ENCODE data around the gene HOPX.
A peak's percentile ranks its signal among the peaks of the same experiment; 100 is the strongest.
"Not testable (repeated sequence)": the region's sequence is repeated elsewhere in the genome, so short reads cannot be mapped to it uniquely, and the experiment has no call there.

HOPX gene

DNA sequence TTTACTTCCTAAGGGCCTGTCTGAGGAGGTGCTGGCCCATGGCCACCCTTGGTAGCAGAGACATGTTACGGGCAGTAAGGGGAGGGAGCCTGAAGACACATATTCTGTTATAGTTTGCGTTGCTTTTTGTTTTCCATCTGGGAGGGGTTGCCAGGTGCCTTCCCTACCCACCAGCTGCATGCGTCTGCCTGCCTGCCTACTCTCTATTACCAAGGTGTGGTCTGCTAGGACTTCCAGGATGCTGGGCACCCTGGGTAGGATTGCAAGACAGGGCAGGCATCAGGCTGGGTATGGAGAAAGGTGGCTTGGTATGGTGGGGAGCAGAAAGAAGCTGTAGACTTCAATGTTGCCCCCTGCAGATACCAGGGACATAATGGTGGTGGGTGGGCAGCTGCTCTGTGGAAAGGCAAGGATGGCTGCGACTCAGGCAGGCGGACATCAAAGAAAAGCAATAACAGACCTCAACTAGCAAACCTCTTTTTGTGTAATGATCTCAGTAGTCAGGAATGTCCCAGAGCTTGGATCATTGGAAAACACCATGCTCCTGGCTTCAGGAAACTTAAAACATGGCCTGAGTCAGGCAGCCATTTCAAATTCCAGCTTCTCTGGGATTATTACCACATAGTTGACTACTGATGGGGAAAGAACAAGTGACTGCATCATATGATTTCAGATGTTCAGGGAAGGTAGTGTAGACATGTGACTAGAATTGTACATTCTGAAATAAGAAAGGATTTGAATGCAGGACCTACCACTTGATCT lies 67.8 kb downstream of the HOPX start:
- TF ChIP-seq, protein P1, sequence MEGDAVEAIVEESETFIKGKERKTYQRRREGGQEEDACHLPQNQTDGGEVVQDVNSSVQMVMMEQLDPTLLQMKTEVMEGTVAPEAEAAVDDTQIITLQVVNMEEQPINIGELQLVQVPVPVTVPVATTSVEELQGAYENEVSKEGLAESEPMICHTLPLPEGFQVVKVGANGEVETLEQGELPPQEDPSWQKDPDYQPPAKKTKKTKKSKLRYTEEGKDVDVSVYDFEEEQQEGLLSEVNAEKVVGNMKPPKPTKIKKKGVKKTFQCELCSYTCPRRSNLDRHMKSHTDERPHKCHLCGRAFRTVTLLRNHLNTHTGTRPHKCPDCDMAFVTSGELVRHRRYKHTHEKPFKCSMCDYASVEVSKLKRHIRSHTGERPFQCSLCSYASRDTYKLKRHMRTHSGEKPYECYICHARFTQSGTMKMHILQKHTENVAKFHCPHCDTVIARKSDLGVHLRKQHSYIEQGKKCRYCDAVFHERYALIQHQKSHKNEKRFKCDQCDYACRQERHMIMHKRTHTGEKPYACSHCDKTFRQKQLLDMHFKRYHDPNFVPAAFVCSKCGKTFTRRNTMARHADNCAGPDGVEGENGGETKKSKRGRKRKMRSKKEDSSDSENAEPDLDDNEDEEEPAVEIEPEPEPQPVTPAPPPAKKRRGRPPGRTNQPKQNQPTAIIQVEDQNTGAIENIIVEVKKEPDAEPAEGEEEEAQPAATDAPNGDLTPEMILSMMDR (IDR thresholded peaks at IDR 0.05; ENCODE audit: control insufficient read depth, insufficient read depth, low read depth, low read length, missing control alignments): no peak
- no peak overlapping the region for H3K4me3 ChIP-seq (ENCODE audit: control insufficient read depth, low read depth, low read length)
- DNase-seq (ENCODE audit: low read depth): peak; percentile 23

DNA sequence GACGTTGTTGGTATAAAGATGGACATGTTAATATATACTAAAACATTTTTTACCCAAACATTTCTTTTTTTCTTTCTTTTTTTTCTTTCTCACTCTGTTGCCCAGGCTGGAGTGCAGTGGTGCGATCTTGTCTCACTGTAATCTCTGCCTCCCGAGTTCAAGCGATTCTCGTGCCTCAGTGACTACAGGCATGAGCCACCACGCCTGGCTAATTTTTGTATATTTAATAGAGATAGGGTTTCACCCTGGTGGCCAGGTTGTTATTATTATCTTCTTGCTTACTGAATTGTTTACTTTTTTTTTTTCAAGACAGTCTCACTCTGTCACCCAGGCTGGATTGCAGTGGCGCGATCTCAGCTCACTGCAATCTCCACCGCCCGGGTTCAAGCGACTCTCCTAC lies 68.8 kb downstream of the HOPX start:
- TF ChIP-seq, protein P1 (IDR thresholded peaks at IDR 0.05; ENCODE audit: control insufficient read depth, insufficient read depth, low read depth, low read length, missing control alignments): no peak
- H3K4me3 ChIP-seq (ENCODE audit: control insufficient read depth, low read depth, low read length): no peak overlapping the region
- no peak for DNase-seq (ENCODE audit: low read depth)

DNA sequence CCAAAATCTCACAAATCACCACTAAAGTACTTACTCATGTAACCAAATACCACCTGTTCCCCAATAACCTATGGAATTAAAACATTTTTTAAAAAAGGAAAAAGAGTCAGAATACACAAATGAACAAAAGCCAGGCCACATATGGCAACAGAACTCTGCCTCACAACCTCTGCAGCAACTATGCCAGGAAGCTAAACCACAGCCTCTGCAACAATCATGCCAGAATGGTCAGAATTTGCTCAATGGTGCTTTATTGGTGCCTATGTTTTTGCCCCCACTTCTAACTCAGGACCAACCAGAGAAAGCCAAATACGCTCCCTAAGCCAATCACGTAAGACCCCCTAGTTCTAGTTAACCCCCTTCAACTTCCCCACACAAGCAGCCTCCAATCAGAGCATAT lies 69.6 kb downstream of the HOPX start:
- TF ChIP-seq, protein P1 (IDR thresholded peaks at IDR 0.05; ENCODE audit: control insufficient read depth, insufficient read depth, low read depth, low read length, missing control alignments): no peak
- DNase-seq (ENCODE audit: low read depth): no peak
- H3K4me3 ChIP-seq (ENCODE audit: control insufficient read depth, low read depth, low read length): no peak overlapping the region

DNA sequence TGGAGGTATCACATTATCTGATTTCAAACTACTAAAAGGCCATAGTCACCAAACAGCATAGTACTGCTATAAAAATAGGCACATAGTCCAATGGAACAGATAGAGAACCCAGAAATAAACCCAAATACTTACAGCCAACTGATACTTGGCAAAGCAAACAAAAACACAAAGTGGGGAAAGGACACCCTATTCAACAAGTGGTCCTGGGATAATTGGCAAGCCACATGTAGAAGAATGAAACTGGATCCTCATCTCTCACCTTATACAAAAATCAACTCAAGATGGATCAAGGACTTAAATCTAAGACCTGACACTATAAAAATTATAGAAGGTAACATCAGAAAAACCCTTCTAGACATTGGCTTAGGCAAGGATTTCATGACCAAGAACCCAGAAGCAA lies 70.9 kb downstream of the HOPX start:
- not testable (repeated sequence) for H3K4me3 ChIP-seq (ENCODE audit: control insufficient read depth, low read depth, low read length); DNase-seq (ENCODE audit: low read depth)

DNA sequence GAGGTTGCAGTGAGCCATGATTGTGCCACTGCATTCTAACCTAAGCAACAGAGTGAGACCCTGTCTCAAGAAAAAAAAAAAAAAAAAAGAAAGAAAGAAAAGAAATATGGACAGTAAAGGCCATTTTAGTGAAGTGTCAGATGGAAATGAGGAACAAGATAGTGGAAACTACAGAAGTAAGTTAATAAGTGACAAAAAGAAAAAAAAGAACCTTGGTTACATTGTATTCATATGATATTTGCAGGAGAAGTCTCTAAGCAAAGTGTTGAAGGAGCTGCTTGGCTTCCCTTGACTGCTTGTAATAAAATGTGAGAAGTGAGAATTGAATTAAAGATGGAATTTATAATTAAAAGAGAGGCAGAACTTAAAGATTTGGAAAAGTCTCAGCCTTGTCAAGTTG lies 73.2 kb downstream of the HOPX start:
- H3K4me3 ChIP-seq (ENCODE audit: control insufficient read depth, low read depth, low read length): no peak overlapping the region
- TF ChIP-seq, protein P1 (IDR thresholded peaks at IDR 0.05; ENCODE audit: control insufficient read depth, insufficient read depth, low read depth, low read length, missing control alignments): no peak
- no peak for DNase-seq (ENCODE audit: low read depth)

DNA sequence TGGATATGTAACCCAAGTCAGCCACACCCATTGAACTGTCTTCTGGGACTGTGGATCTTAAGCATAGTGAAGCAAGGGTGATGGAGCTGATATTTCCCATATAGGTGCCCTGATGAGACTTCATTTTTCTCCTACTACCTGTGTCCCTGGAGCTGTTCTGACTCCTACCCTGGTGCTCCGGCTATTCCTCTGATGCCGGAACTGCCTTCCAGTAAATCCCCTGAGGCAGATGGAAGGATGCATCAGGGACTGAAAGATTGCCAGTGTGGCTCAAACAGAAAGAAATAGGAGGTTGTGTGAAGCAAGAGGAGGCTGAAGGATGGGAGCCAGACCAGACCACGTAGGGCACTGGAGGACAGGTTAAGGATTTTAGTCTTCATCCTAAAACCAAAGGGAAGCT lies 74.7 kb downstream of the HOPX start:
- no peak overlapping the region for H3K4me3 ChIP-seq (ENCODE audit: control insufficient read depth, low read depth, low read length)
- DNase-seq (ENCODE audit: low read depth): no peak
- TF ChIP-seq, protein P1 (IDR thresholded peaks at IDR 0.05; ENCODE audit: control insufficient read depth, insufficient read depth, low read depth, low read length, missing control alignments): no peak

DNA sequence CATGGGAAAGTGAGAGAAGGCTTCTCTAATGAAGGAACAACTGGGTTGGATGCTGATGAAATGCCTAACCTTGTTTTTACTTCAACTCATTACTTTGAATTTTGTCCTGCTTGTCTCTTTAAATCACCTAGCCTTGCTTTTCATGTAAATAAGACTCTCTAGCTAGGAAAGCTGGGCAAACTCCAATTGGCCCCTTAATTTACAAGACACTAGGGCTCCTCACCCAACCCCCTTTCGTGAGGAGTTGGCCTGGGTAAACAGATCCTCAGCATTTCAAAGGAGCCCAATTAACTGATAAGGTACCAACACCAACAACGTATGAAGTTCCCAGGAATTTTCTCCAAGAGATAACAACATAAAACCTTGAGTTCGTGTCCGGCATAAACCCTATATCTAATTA lies 75.6 kb downstream of the HOPX start:
- DNase-seq (ENCODE audit: low read depth); H3K4me3 ChIP-seq (ENCODE audit: control insufficient read depth, low read depth, low read length): not testable (repeated sequence)

DNA sequence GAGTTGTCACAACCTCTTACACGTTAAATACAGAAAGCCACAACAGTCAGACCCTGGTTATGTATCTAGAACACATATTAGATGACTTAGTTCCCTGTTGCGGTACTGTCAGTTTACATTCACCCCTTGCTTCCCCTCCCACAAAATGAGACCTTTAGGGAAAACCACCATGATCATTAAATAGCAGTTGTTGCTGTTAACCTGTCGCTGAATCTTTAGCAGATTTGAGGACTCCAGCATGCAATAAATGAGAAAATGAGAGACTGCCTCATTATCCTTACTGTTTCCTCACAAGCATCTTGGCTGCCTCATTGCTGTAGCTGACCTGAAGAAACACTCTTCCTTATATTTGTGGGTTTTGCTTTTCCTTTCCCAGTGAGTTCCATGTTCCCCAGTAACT lies 77.8 kb downstream of the HOPX start:
- no peak for DNase-seq (ENCODE audit: low read depth)
- H3K4me3 ChIP-seq (ENCODE audit: control insufficient read depth, low read depth, low read length): no peak overlapping the region
- TF ChIP-seq, protein P1 (IDR thresholded peaks at IDR 0.05; ENCODE audit: control insufficient read depth, insufficient read depth, low read depth, low read length, missing control alignments): no peak

Measured in AG09309 (cell line).